H1 (cell line): ENCODE measurements around the gene ZBTB16. TPM values are rescaled to one million over a fixed set of nuclear protein-coding genes. Genes with fewer than 3 reads are reported as not detected.

ENCODE experiments used
- CTCF ChIA-PET: fragments of 300-600 bp; sonication (Branson Sonifier 250); formaldehyde crosslinking; loops from one replicate; lab custom pipeline; 2021; ENCODE audit not compliant: partially characterized antibody; lab: Charles Lee
- POLR2A ChIA-PET: fragments of 300-600 bp; sonication (Branson Sonifier 250); formaldehyde crosslinking; loops from one replicate; lab custom pipeline; 2021; ENCODE audit warnings: inconsistent platforms; ENCODE audit not compliant: partially characterized antibody; lab: Charles Lee
- DNase-seq, 2 experiments: peaks; one replicate each; pipeline versions ENCODE4 v3.0.0 to v3.0.0-alpha.2; 2010 to 2022; ENCODE audit warnings: low spot score in 2 of 2, low read depth in 1 of 2, mixed read lengths in 1 of 2
- FAIRE-seq: peaks from 2 replicates; lab custom pipeline; 2011; peaks lifted over from hg19 to GRCh38; lab: Jason Lieb, UNC
- H2AFZ ChIP-seq: 2 replicates; pipeline ENCODE4 v1.8.1; 2012; ENCODE audit warnings: low read length, inconsistent platforms
- H2AK5ac ChIP-seq: 2 replicates; pipeline ENCODE4 v1.6.1; 2013; ENCODE audit warnings: low read depth, low read length
- H2BK120ac ChIP-seq: replicated peaks from 2 replicates; pipeline ENCODE3; 2013; ENCODE audit warnings: low read depth, low read length, inconsistent platforms
- H2BK12ac ChIP-seq: 2 replicates; pipeline ENCODE4 v1.6.1; 2013; ENCODE audit warnings: low read depth, low read length
- H2BK15ac ChIP-seq: 2 replicates; pipeline ENCODE4 v1.6.1; 2013; ENCODE audit warnings: low read length
- H2BK20ac ChIP-seq: 2 replicates; pipeline ENCODE4 v1.6.1; 2013; ENCODE audit warnings: low read length
- H2BK5ac ChIP-seq: 2 replicates; pipeline ENCODE4 v1.6.1; 2013; ENCODE audit warnings: low read depth, low read length
- H3K14ac ChIP-seq: 2 replicates; pipeline ENCODE4 v1.6.1; 2013; ENCODE audit warnings: inconsistent platforms; ENCODE audit not compliant: insufficient read length
- H3K18ac ChIP-seq: 2 replicates; pipeline ENCODE4 v1.6.1; 2013; ENCODE audit warnings: low read length; ENCODE audit errors: extremely low read depth
- H3K23ac ChIP-seq: 2 replicates; pipeline ENCODE4 v1.6.1; 2013; ENCODE audit warnings: inconsistent platforms; ENCODE audit not compliant: insufficient read length
- H3K23me2 ChIP-seq: 2 replicates; pipeline ENCODE4 v1.6.1; 2013; ENCODE audit warnings: low read depth, low read length
- H3K27ac ChIP-seq: 2 replicates; pipeline ENCODE4 v1.6.1; 2011; ENCODE audit warnings: low read depth, low read length, inconsistent platforms
- H3K27me3 ChIP-seq, 4 experiments: replicated peaks in 1 of 4; 1 replicate in 1 of 4; 2 replicates in 3 of 4; pipeline versions ENCODE4 v1.6.1 to v1.8.1; 2011 to 2013; ENCODE audit warnings: low read length in 3 of 4, mild to moderate bottlenecking in 3 of 4, inconsistent platforms in 2 of 4, mixed read lengths in 2 of 4, moderate library complexity in 1 of 4; ENCODE audit not compliant: control insufficient read depth in 3 of 4, insufficient read depth in 3 of 4; ENCODE audit errors: extremely low read depth in 1 of 4
- H3K36me3 ChIP-seq, 4 experiments: 2 replicates each; pipeline versions ENCODE4 v1.6.1 to v1.8.1; 2011 to 2013; ENCODE audit warnings: mild to moderate bottlenecking in 4 of 4, low read length in 3 of 4, moderate library complexity in 2 of 4, control low read depth in 1 of 4, inconsistent platforms in 1 of 4; ENCODE audit not compliant: insufficient read depth in 4 of 4, control insufficient read depth in 2 of 4
- H3K4ac ChIP-seq: replicated peaks from 2 replicates; pipeline ENCODE3; 2013; ENCODE audit warnings: low read length, low read depth, mixed read lengths, inconsistent platforms; ENCODE audit not compliant: insufficient read length
- H3K4me1 ChIP-seq, 4 experiments: replicated peaks in 1 of 4; 1 replicate in 1 of 4; 2 replicates in 3 of 4; pipeline versions ENCODE4 v1.6.1 to v1.8.1; 2011 to 2013; ENCODE audit warnings: low read length in 3 of 4, inconsistent platforms in 2 of 4, mixed read lengths in 1 of 4; ENCODE audit not compliant: insufficient read depth in 4 of 4, control insufficient read depth in 3 of 4
- H3K4me2 ChIP-seq, 2 experiments: 2 replicates each; pipeline versions ENCODE4 v1.6.1 to v1.8.1; 2011 to 2013; ENCODE audit warnings: low read depth in 2 of 2, low read length in 2 of 2, control low read depth in 1 of 2, inconsistent platforms in 1 of 2, mild to moderate bottlenecking in 1 of 2; ENCODE audit not compliant: insufficient read depth in 1 of 2
- H3K4me3 ChIP-seq, 4 experiments: fragments of 200-600, 300-600 bp in 1 of 4; sonication (generic), shearing (Covaris generic), sonication (Bioruptor Twin) in 1 of 4; 2 replicates each; pipeline versions ENCODE4 v1.5.1 to v1.8.1; 2011 to 2016; ENCODE audit warnings: low read length in 4 of 4, low read depth in 3 of 4, control low read depth in 2 of 4, inconsistent platforms in 2 of 4, mild to moderate bottlenecking in 2 of 4, mixed read lengths in 1 of 4, moderate library complexity in 1 of 4; ENCODE audit not compliant: insufficient read depth in 2 of 4; ENCODE audit errors: extremely low read depth in 1 of 4
- H3K56ac ChIP-seq: replicated peaks from 2 replicates; pipeline ENCODE3; 2013; ENCODE audit warnings: low read depth, mild to moderate bottlenecking, mixed read lengths, low read length, inconsistent platforms; ENCODE audit not compliant: insufficient read length
- H3K79me1 ChIP-seq: 2 replicates; pipeline ENCODE4 v1.6.1; 2013; ENCODE audit warnings: low read depth, low read length, control low read depth
- H3K79me2 ChIP-seq, 2 experiments: 2 replicates each; pipeline versions ENCODE4 v1.6.1 to v1.8.1; 2012 to 2013; ENCODE audit warnings: low read length in 2 of 2, mild to moderate bottlenecking in 2 of 2, inconsistent platforms in 1 of 2; ENCODE audit not compliant: insufficient read depth in 2 of 2, control insufficient read depth in 1 of 2
- H3K9ac ChIP-seq, 4 experiments: replicated peaks in 1 of 4; 1 replicate in 1 of 4; 2 replicates in 3 of 4; pipeline versions ENCODE4 v1.6.1 to v1.8.1; 2011 to 2013; ENCODE audit warnings: low read depth in 3 of 4, low read length in 3 of 4, control low read depth in 2 of 4, mild to moderate bottlenecking in 2 of 4, moderate library complexity in 2 of 4, inconsistent platforms in 1 of 4; ENCODE audit errors: extremely low read depth in 1 of 4
- H3K9me3 ChIP-seq, 2 experiments: 2 replicates each; pipeline versions ENCODE4 v1.6.1 to v1.8.1; 2012 to 2013; ENCODE audit warnings: mild to moderate bottlenecking in 2 of 2, moderate library complexity in 2 of 2, control low read depth in 1 of 2, inconsistent platforms in 1 of 2, low read depth in 1 of 2, low read length in 1 of 2, mixed read lengths in 1 of 2; ENCODE audit not compliant: insufficient read depth in 2 of 2
- H4K20me1 ChIP-seq, 2 experiments: replicated peaks in 1 of 2; 2 replicates each; pipeline versions ENCODE3 to v1.8.1; 2011 to 2013; ENCODE audit warnings: inconsistent platforms in 2 of 2, low read length in 2 of 2, mild to moderate bottlenecking in 1 of 2; ENCODE audit not compliant: insufficient read depth in 2 of 2, control insufficient read depth in 1 of 2
- H4K5ac ChIP-seq: 2 replicates; pipeline ENCODE4 v1.6.1; 2013; ENCODE audit warnings: low read length, low read depth, mixed read lengths, inconsistent platforms; ENCODE audit not compliant: insufficient read length
- H4K8ac ChIP-seq: 2 replicates; pipeline ENCODE4 v1.8.0; 2013; ENCODE audit warnings: mild to moderate bottlenecking, moderate library complexity, low read length, inconsistent platforms; ENCODE audit not compliant: insufficient read depth; ENCODE audit errors: extremely low read depth
- H4K91ac ChIP-seq: replicated peaks from 2 replicates; pipeline ENCODE3; 2013; ENCODE audit warnings: low read length, mixed read lengths, inconsistent platforms; ENCODE audit not compliant: insufficient read length
- WGBS, 2 experiments: shearing (Covaris generic) in 1 of 2; methylation state at CpG; one replicate each; pipeline versions ENCODE4 v1.1.6 to v1.1.7; 2013 to 2015; ENCODE audit warnings: low lambda C conversion rate in 2 of 2, mixed read lengths in 2 of 2, inconsistent platforms in 1 of 2, low coverage in 1 of 2, missing lambda C conversion rate in 1 of 2; ENCODE audit not compliant: insufficient replicate concordance in 2 of 2, insufficient coverage in 1 of 2, insufficient read length in 1 of 2; ENCODE audit errors: extremely low coverage in 1 of 2, missing lambda C conversion rate in 1 of 2; 5-methylcytosine and 5-hydroxymethylcytosine counted together
- polyA plus RNA-seq, 7 experiments: library from polyadenylated mRNA; depleted of rRNA in 3 of 7; stranded (reverse) in 5 of 7; unstranded in 2 of 7; fragments of >200 nt in 5 of 7; fragments of 200-250 nt in 2 of 7; gene quantifications; 1 replicate in 5 of 7; 2 replicates in 1 of 7; 4 replicates in 1 of 7; pipeline versions ENCODE4 v1.2.1 to v1.2.3, GENCODE V29; 2011 to 2013; ENCODE audit warnings: missing spikeins in 2 of 7, mixed read lengths in 2 of 7
- total RNA-seq: library from RNA; stranded (reverse); fragmentation: NEBNext Ultra II Directional; extraction: Animal tissue kit (Norgen Biotek cat#: 25700); gene quantifications from 2 replicates; pipeline ENCODE4 v1.2.1, GENCODE V29; 2021

Gene ZBTB16
- total and polyA plus RNA-seq, 2 of the 8 experiments (the other 6 are each of a cell fraction or from before 2014, with no cell fraction given), result 0.12 to 0.61 TPM

GRCh38 chr11:114237321-114238280, 178.1 kb downstream of the ZBTB16 start:
- FAIRE-seq, result no peak
- H3K4ac ChIP-seq, result no peak overlapping the region
- H3K23me2 ChIP-seq, result no peaks in the 10 kb centered on the region; the same call in 1 of the 2 replicates
- ChIA-PET POLR2A (no interaction called here), CTCF (interaction anchor here (0.8 to 20.1 kb wide), 6 partner anchors 11 to 177 kb away, joined by 3 to 256 read pairs (median 4); no protein-coding TSS in a partner anchor)
- no peak for DNase-seq
- no peak overlapping the region for H3K4me3 ChIP-seq
- no peak overlapping the region for H3K14ac ChIP-seq
- H3K9ac ChIP-seq, result no peak overlapping the region
- H3K18ac ChIP-seq, result no peak overlapping the region
- H2BK20ac ChIP-seq, result no peak overlapping the region
- H4K91ac ChIP-seq, result no peak overlapping the region
- no peak overlapping the region for H3K56ac ChIP-seq
- no peak overlapping the region for H3K4me2 ChIP-seq
- no peaks in the 10 kb centered on the region for H3K36me3 ChIP-seq
- H4K5ac ChIP-seq, result no peak overlapping the region
- H2BK5ac ChIP-seq, result no peak overlapping the region
- peaks cover 0 to 2% (median 0%) of the 10 kb centered on the region in 4 experiments; a peak in 2 of 7 replicates for H3K4me1 ChIP-seq
- H2AK5ac ChIP-seq, result no peak overlapping the region
- no peaks in the 10 kb centered on the region for H3K79me2 ChIP-seq
- no peaks in the 10 kb centered on the region for H4K20me1 ChIP-seq
- H4K8ac ChIP-seq, result no peak overlapping the region
- no peaks in the 10 kb centered on the region for H3K79me1 ChIP-seq
- no peak overlapping the region for H2AFZ ChIP-seq
- no peak overlapping the region for H3K27ac ChIP-seq
- H3K9me3 ChIP-seq, result no peaks in the 10 kb centered on the region
- no peak overlapping the region for H2BK15ac ChIP-seq
- WGBS, 2 experiments, result 87% methylated on average over 16 of the region's 16 CpGs; no CpG with 5 or more reads in 1 of the 2 experiments
- no peak overlapping the region for H3K23ac ChIP-seq
- H2BK120ac ChIP-seq, result no peak overlapping the region
- H2BK12ac ChIP-seq, result no peak overlapping the region
- H3K27me3 ChIP-seq, result peaks cover 0 to 6% (median 2%) of the 10 kb centered on the region in 4 experiments; a peak in 2 of 7 replicates
